ENCODE data around the gene CACNA2D1. TPM values are rescaled to one million over a fixed set of nuclear protein-coding genes. Genes with fewer than 3 reads are reported as not detected.

Gene CACNA2D1
- total RNA-seq, 1 experiment from 2014 or later, result 9.8 TPM

DNA sequence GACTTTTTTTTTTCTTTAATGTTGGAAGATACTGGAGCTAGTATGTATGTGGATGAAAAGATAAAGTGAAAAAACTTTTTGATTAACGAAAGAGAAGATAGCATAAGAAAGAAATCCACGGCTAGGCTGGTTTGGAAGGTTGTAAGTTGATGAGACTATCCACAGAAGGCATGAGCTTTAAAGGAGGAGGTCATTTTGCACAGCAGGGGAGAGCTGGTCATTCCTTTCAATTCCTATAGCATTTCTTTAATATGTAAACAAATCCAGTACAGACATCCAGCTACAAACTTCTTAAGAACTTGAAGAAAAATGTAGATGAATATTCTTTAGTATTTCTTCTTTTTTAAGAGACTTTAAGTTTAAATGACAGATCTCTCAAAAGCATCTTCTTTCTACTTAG is 281.3 kb downstream of the CACNA2D1 start:
- Histone ChIP-seq H3K9me3 (ENCODE audit: control insufficient read depth, insufficient read depth, low read depth, low read length) (no peaks in the 10 kb centered on the region), H3K27ac (ENCODE audit: low read length) (no peak overlapping the region), H3K27me3 (ENCODE audit: control insufficient read depth, insufficient read depth, low read length) (no peaks in the 10 kb centered on the region), H3K4me1 (ENCODE audit: control insufficient read depth, insufficient read depth, low read length) (no peaks in the 10 kb centered on the region; the same call in 1 of the 2 replicates), H3K4me3 (ENCODE audit: low read depth in 2 of 2, low read length in 2 of 2) (no peak overlapping the region), H3K36me3 (ENCODE audit: control insufficient read depth, insufficient read depth, low read length) (no peaks in the 10 kb centered on the region)
- POLR2A ChIA-PET, result no interaction called here
- DNase-seq (ENCODE audit: low read depth, low spot score) (no peak), ATAC-seq (no peak)
- in situ Hi-C loops (cut with HindIII; ENCODE audit: low pct_unique_long_range_greater_than_20kb, low sequenced_read_pairs), result no loop called here
- TF ChIP-seq TCF7L2 (IDR thresholded peaks at IDR 0.05; ENCODE audit: low read depth, low read length), result no peak
- TF ChIP-seq POLR2AphosphoS5 (IDR thresholded peaks at IDR 0.05; ENCODE audit: low read depth, low read length), result no peak
- TF ChIP-seq, protein P1, sequence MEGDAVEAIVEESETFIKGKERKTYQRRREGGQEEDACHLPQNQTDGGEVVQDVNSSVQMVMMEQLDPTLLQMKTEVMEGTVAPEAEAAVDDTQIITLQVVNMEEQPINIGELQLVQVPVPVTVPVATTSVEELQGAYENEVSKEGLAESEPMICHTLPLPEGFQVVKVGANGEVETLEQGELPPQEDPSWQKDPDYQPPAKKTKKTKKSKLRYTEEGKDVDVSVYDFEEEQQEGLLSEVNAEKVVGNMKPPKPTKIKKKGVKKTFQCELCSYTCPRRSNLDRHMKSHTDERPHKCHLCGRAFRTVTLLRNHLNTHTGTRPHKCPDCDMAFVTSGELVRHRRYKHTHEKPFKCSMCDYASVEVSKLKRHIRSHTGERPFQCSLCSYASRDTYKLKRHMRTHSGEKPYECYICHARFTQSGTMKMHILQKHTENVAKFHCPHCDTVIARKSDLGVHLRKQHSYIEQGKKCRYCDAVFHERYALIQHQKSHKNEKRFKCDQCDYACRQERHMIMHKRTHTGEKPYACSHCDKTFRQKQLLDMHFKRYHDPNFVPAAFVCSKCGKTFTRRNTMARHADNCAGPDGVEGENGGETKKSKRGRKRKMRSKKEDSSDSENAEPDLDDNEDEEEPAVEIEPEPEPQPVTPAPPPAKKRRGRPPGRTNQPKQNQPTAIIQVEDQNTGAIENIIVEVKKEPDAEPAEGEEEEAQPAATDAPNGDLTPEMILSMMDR (IDR thresholded peaks at IDR 0.05), result no peak
- TF ChIP-seq, protein P2, sequence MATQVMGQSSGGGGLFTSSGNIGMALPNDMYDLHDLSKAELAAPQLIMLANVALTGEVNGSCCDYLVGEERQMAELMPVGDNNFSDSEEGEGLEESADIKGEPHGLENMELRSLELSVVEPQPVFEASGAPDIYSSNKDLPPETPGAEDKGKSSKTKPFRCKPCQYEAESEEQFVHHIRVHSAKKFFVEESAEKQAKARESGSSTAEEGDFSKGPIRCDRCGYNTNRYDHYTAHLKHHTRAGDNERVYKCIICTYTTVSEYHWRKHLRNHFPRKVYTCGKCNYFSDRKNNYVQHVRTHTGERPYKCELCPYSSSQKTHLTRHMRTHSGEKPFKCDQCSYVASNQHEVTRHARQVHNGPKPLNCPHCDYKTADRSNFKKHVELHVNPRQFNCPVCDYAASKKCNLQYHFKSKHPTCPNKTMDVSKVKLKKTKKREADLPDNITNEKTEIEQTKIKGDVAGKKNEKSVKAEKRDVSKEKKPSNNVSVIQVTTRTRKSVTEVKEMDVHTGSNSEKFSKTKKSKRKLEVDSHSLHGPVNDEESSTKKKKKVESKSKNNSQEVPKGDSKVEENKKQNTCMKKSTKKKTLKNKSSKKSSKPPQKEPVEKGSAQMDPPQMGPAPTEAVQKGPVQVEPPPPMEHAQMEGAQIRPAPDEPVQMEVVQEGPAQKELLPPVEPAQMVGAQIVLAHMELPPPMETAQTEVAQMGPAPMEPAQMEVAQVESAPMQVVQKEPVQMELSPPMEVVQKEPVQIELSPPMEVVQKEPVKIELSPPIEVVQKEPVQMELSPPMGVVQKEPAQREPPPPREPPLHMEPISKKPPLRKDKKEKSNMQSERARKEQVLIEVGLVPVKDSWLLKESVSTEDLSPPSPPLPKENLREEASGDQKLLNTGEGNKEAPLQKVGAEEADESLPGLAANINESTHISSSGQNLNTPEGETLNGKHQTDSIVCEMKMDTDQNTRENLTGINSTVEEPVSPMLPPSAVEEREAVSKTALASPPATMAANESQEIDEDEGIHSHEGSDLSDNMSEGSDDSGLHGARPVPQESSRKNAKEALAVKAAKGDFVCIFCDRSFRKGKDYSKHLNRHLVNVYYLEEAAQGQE (IDR thresholded peaks at IDR 0.05; ENCODE audit: insufficient read depth in 1 of 2, low read depth in 2 of 2, low read length in 1 of 2), result no peak
- no peak for TF ChIP-seq SIN3A (IDR thresholded peaks at IDR 0.05; ENCODE audit: borderline replicate concordance, insufficient read depth, low read depth, low read length)
- intact Hi-C loops (cut with micrococcal nuclease; ENCODE audit: unreplicated experiment), result no loop called here
- BruUV-seq (replicated peaks), result no TSS peak
- CTCF ChIA-PET, result no interaction called here

DNA sequence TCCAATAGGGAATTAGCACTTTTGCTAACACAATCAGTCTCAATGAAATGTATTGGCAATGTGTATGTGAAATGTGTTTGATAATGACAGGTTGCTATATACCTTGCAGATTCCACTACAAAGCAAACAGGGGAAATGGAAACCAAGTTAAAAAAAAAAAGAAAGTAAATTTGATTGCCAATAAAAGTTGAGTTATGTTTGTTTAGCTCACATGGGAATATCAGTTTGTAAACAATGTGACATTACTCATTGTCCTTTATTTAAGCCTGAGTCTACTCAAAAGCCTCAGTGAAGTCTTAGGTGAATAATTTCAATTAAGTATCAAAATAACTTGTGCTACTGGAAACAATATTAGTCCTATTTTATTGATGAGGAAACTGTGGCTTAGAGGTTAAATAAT is 285.2 kb downstream of the CACNA2D1 start:
- peaks cover 3% of the 10 kb centered on the region; the same call in 1 of the 2 replicates for H3K4me1 ChIP-seq (ENCODE audit: control insufficient read depth, insufficient read depth, low read length)
- no peaks in the 10 kb centered on the region for H3K27me3 ChIP-seq (ENCODE audit: control insufficient read depth, insufficient read depth, low read length)
- CTCF ChIA-PET, result no interaction called here
- no peaks in the 10 kb centered on the region for H3K9me3 ChIP-seq (ENCODE audit: control insufficient read depth, insufficient read depth, low read depth, low read length)
- in situ Hi-C loops (cut with HindIII; ENCODE audit: low pct_unique_long_range_greater_than_20kb, low sequenced_read_pairs), result no loop called here
- H3K27ac ChIP-seq (ENCODE audit: low read length), result no peak overlapping the region
- TF ChIP-seq POLR2AphosphoS5 (IDR thresholded peaks at IDR 0.05; ENCODE audit: low read depth, low read length) (no peak), SIN3A (IDR thresholded peaks at IDR 0.05; ENCODE audit: borderline replicate concordance, insufficient read depth, low read depth, low read length) (no peak), TCF7L2 (IDR thresholded peaks at IDR 0.05; ENCODE audit: low read depth, low read length) (no peak)
- TF ChIP-seq, protein P1 (IDR thresholded peaks at IDR 0.05), result no peak
- TF ChIP-seq, protein P2 (IDR thresholded peaks at IDR 0.05; ENCODE audit: insufficient read depth in 1 of 2, low read depth in 2 of 2, low read length in 1 of 2), result no peak
- no peak overlapping the region for H3K4me3 ChIP-seq (ENCODE audit: low read depth in 2 of 2, low read length in 2 of 2)
- POLR2A ChIA-PET, result no interaction called here
- DNase-seq (ENCODE audit: low read depth, low spot score) (peak; percentile 50), ATAC-seq (no peak)
- intact Hi-C loops (cut with micrococcal nuclease; ENCODE audit: unreplicated experiment), result no loop called here
- no peaks in the 10 kb centered on the region for H3K36me3 ChIP-seq (ENCODE audit: control insufficient read depth, insufficient read depth, low read length)
- BruUV-seq (replicated peaks), result no TSS peak
